B cell (primary cell): Measurements from ENCODE around the gene SH3TC1. TPM values are rescaled to one million over a fixed set of nuclear protein-coding genes. Genes with fewer than 3 reads are reported as not detected.

Experiments
- ATAC-seq: fragments of 200-7000 bp; cut with Tn5 transposase; one replicate; pipeline ENCODE4 v1.10.0; 2021; ENCODE audit warnings: low read depth, mild to moderate bottlenecking, moderate number of reproducible peaks, moderate library complexity
- CTCF ChIA-PET: fragments of 350-600 bp; sonication (Branson Sonifier 250); formaldehyde crosslinking; loops from one replicate; lab custom pipeline; 2021; ENCODE audit warnings: antibody characterized with exemption, inconsistent platforms; lab: Charles Lee
- POLR2A ChIA-PET: fragments of 350-600 bp; sonication (Branson Sonifier 250); formaldehyde crosslinking; loops from one replicate; lab custom pipeline; 2021; ENCODE audit warnings: antibody characterized with exemption; lab: Charles Lee
- DNase-seq: peaks from one replicate; pipeline ENCODE4 v3.0.0; 2013
- H2AFZ ChIP-seq: 2 replicates; pipeline ENCODE4 v1.6.1; 2012; ENCODE audit warnings: mild to moderate bottlenecking, low read depth, low read length; ENCODE audit not compliant: insufficient read depth, poor library complexity, severe bottlenecking
- H3K27ac ChIP-seq, 2 donors: 1 replicate in 1 of 2; 2 replicates in 1 of 2; pipeline ENCODE4 v1.5.1; 2012 to 2013; ENCODE audit warnings: low read length in 2 of 2, mild to moderate bottlenecking in 2 of 2, moderate library complexity in 1 of 2
- H3K27me3 ChIP-seq, 4 experiments: fragments of 200-600 bp in 1 of 4; sonication (generic) in 1 of 4; replicated peaks in 1 of 4; 1 replicate in 2 of 4; 2 replicates in 2 of 4; pipeline versions ENCODE4 v1.6.1 to v1.7.0; 2013 to 2016; ENCODE audit warnings: low read length in 3 of 4, mild to moderate bottlenecking in 2 of 4, mixed read lengths in 1 of 4, moderate library complexity in 1 of 4; ENCODE audit not compliant: insufficient read depth in 4 of 4, control insufficient read depth in 3 of 4; ENCODE audit errors: control extremely low read depth in 1 of 4
- H3K36me3 ChIP-seq, 2 experiments: replicated peaks in 1 of 2; 1 replicate in 1 of 2; 2 replicates in 1 of 2; pipeline versions ENCODE4 v1.6.1 to v1.7.1; 2013; ENCODE audit warnings: low read length in 1 of 2; ENCODE audit not compliant: insufficient read depth in 2 of 2, control insufficient read depth in 1 of 2; ENCODE audit errors: control extremely low read depth in 1 of 2, extremely low read depth in 1 of 2
- H3K4me1 ChIP-seq, 2 donors: fragments of 200-600 bp in 1 of 2; sonication (generic) in 1 of 2; 1 replicate in 1 of 2; 2 replicates in 1 of 2; pipeline versions ENCODE4 v1.5.1 to v1.6.1; 2013 to 2017; ENCODE audit warnings: low read length in 2 of 2; ENCODE audit not compliant: control insufficient read depth in 2 of 2, insufficient read depth in 2 of 2
- H3K4me2 ChIP-seq: replicated peaks from 2 replicates; pipeline ENCODE3; 2012; ENCODE audit warnings: mild to moderate bottlenecking, low read depth, low read length; ENCODE audit not compliant: poor library complexity, severe bottlenecking
- H3K4me3 ChIP-seq, 5 experiments: fragments of 200-600 bp in 1 of 5; sonication (generic) in 1 of 5; 1 replicate in 3 of 5; 2 replicates in 2 of 5; pipeline versions ENCODE4 v1.5.1 to v1.7.0; 2011 to 2016; ENCODE audit warnings: low read length in 4 of 5, mild to moderate bottlenecking in 4 of 5, low read depth in 2 of 5, control low read depth in 1 of 5, moderate library complexity in 1 of 5; ENCODE audit not compliant: insufficient read depth in 1 of 5; ENCODE audit errors: control extremely low read depth in 1 of 5, extremely low read depth in 1 of 5
- H3K79me2 ChIP-seq: fragments of 200-600 bp; sonication (generic); one replicate; pipeline ENCODE4 v1.6.0; 2016; ENCODE audit warnings: low read length; ENCODE audit not compliant: control insufficient read depth, insufficient read depth
- H3K9ac ChIP-seq: fragments of 200-600 bp; sonication (generic); 2 replicates; pipeline ENCODE4 v1.6.1; 2017; ENCODE audit warnings: mild to moderate bottlenecking, low read length, moderate library complexity
- H3K9me3 ChIP-seq, 3 donors: one replicate each; pipeline versions ENCODE4 v1.6.1 to v1.7.1; 2013; ENCODE audit warnings: low read length in 2 of 3; ENCODE audit not compliant: control insufficient read depth in 2 of 3, insufficient read depth in 1 of 3; ENCODE audit errors: control extremely low read depth in 1 of 3
- H4K20me1 ChIP-seq: 2 replicates; pipeline ENCODE4 v1.6.0; 2012; ENCODE audit warnings: mild to moderate bottlenecking, low read length; ENCODE audit not compliant: insufficient read depth, control insufficient read depth, poor library complexity, severe bottlenecking
- H3K27ac Mint-ChIP-seq: one replicate; pipeline ENCODE4 v1.8.0; 2021; ENCODE audit warnings: mixed read lengths
- H3K27me3 Mint-ChIP-seq: one replicate; pipeline ENCODE4 v1.8.0; 2021; ENCODE audit warnings: mixed read lengths
- H3K4me1 Mint-ChIP-seq: one replicate; pipeline ENCODE4 v1.8.0; 2021; ENCODE audit warnings: mixed read lengths
- H3K4me3 Mint-ChIP-seq: one replicate; pipeline ENCODE4 v1.8.0; 2021; ENCODE audit warnings: mixed read lengths
- H3K9me3 Mint-ChIP-seq: one replicate; pipeline ENCODE4 v1.8.0; 2022; ENCODE audit warnings: mixed read lengths; ENCODE audit not compliant: insufficient read depth
- EZH2 ChIP-seq: IDR thresholded peaks from 2 replicates; pipeline ENCODE4 v1.6.1; 2012; ENCODE audit warnings: borderline replicate concordance, low read depth, mild to moderate bottlenecking, moderate library complexity, low read length; ENCODE audit not compliant: insufficient read depth, poor library complexity, severe bottlenecking
- WGBS: methylation state at CpG from one replicate; pipeline ENCODE4 v1.1.5; 2013; ENCODE audit warnings: missing lambda C conversion rate; ENCODE audit not compliant: insufficient coverage; 5-methylcytosine and 5-hydroxymethylcytosine counted together
- intact Hi-C: fragments of 100-400 bp; cut with micrococcal nuclease; formaldehyde crosslinking; loops from one replicate; pipeline ENCODE4 v1.10.0; 2022
- polyA plus RNA-seq: library from polyadenylated mRNA; depleted of rRNA; stranded (reverse); fragments of >200 nt; gene quantifications from 2 replicates; pipeline ENCODE4 v1.2.3, GENCODE V29; 2012
- total RNA-seq, 2 donors: library from RNA; stranded (reverse); fragments of 120-200 nt in 1 of 2; gene quantifications; 1 replicate in 1 of 2; 2 replicates in 1 of 2; pipeline versions ENCODE4 v1.2.3 to v1.2.4, GENCODE V29; 2013 to 2022
- TF ChIP-seq, protein P1 (sequence below): fragments of 200-600 bp; IDR thresholded peaks from one replicate; pipeline ENCODE4 v1.8.0; 2022; ENCODE audit warnings: antibody characterized with exemption, mild to moderate bottlenecking

SH3TC1 gene
- total and polyA plus RNA-seq, 2 donors (not counting 1 experiment from before 2014, with no cell fraction given) = 63.8 to 388 TPM

- ChIA-PET POLR2A (no interaction called here), CTCF (interaction anchor here (3.8 kb wide), 1 partner anchor 7 kb away, joined by 12 read pairs; no protein-coding TSS in a partner anchor)
- H4K20me1 ChIP-seq = no peaks in the 10 kb centered on the region
- no peak overlapping the region for H3K9ac ChIP-seq
- Mint-ChIP-seq H3K9me3 (no peaks in the 10 kb centered on the region), H3K27me3 (no peaks in the 10 kb centered on the region), H3K4me3 (no peak overlapping the region), H3K4me1 (no peaks in the 10 kb centered on the region), H3K27ac (no peak overlapping the region)
- no peak for DNase-seq
- H3K9me3 ChIP-seq = peaks cover 0 to 3% (median 0%) of the 10 kb centered on the region in 3 donors
- no peak overlapping the region for H3K27ac ChIP-seq
- intact Hi-C loops = no loop called here
- no peak overlapping the region for H3K4me2 ChIP-seq
- no peak overlapping the region for H2AFZ ChIP-seq
- ATAC-seq = no peak
- TF ChIP-seq EZH2 = no peak
- TF ChIP-seq, protein P1, sequence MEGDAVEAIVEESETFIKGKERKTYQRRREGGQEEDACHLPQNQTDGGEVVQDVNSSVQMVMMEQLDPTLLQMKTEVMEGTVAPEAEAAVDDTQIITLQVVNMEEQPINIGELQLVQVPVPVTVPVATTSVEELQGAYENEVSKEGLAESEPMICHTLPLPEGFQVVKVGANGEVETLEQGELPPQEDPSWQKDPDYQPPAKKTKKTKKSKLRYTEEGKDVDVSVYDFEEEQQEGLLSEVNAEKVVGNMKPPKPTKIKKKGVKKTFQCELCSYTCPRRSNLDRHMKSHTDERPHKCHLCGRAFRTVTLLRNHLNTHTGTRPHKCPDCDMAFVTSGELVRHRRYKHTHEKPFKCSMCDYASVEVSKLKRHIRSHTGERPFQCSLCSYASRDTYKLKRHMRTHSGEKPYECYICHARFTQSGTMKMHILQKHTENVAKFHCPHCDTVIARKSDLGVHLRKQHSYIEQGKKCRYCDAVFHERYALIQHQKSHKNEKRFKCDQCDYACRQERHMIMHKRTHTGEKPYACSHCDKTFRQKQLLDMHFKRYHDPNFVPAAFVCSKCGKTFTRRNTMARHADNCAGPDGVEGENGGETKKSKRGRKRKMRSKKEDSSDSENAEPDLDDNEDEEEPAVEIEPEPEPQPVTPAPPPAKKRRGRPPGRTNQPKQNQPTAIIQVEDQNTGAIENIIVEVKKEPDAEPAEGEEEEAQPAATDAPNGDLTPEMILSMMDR = no peak
- H3K36me3 ChIP-seq = no peaks in the 10 kb centered on the region
- H3K4me1 ChIP-seq = no peaks in the 10 kb centered on the region
- H3K79me2 ChIP-seq = no peaks in the 10 kb centered on the region
- H3K4me3 ChIP-seq = no peak overlapping the region
- H3K27me3 ChIP-seq = no peaks in the 10 kb centered on the region
- 62% methylated on average over 2 of the region's 3 CpGs for WGBS
These were observed 51.1 kb downstream of the SH3TC1 start for GRCh38 chr4:8250227-8250626.

DNA sequence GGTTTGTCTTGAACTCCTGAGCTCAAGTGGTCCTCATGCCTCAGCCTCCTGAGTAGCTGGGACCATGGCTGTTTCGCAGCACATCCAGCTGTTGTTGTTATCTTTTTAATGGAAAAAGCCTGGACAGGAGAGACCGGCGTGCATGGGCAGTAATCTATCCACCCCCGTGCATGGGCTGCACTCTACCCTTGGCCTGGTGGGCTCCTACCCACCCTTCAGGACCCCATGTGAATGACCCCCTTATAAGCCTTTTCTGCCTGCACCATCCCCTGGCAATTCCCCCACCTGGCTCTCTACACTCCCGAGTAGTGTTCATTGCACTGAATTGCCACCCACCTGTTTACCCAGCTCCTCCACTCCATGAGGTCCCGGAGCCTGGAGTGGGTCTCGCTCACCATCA lies 51.5 kb downstream of the SH3TC1 start:
- H3K4me3 Mint-ChIP-seq = no peak overlapping the region

More for the DNA sequence above, 51.5 kb downstream of the SH3TC1 start:
- TF ChIP-seq, protein P1 = no peak
- no peak for TF ChIP-seq EZH2
- Histone ChIP-seq H3K9ac (no peak overlapping the region), H3K9me3 (peaks cover 0 to 3% (median 0%) of the 10 kb centered on the region in 3 donors), H3K27me3 (no peaks in the 10 kb centered on the region), H3K79me2 (no peaks in the 10 kb centered on the region), H3K4me2 (no peak overlapping the region), H3K36me3 (no peaks in the 10 kb centered on the region), H2AFZ (no peak overlapping the region), H3K27ac (no peak overlapping the region), H3K4me1 (no peaks in the 10 kb centered on the region), H4K20me1 (no peaks in the 10 kb centered on the region), H3K4me3 (no peak overlapping the region)
- DNase-seq (no peak), ATAC-seq (no peak)
- ChIA-PET POLR2A (no interaction called here), CTCF (interaction anchor here (3.8 kb wide), 1 partner anchor 8 kb away, joined by 12 read pairs; no protein-coding TSS in a partner anchor)
- no peak overlapping the region for H3K27ac Mint-ChIP-seq
- no peaks in the 10 kb centered on the region for H3K27me3 Mint-ChIP-seq
- intact Hi-C loops = no loop called here
- H3K9me3 Mint-ChIP-seq = no peaks in the 10 kb centered on the region
- no peaks in the 10 kb centered on the region for H3K4me1 Mint-ChIP-seq
- WGBS = 83% methylated on average over 7 of the region's 7 CpGs
